Choroid plexus epithelial cell (primary cell): Measurements from ENCODE around the gene SMIM41.
A peak's percentile ranks its signal among the peaks of the same experiment; 100 is the strongest.

ENCODE experiments used
- DNase-seq: peaks from one replicate; pipeline ENCODE4 v3.0.0-alpha.2; 2010; ENCODE audit warnings: low read depth
- H3K4me3 ChIP-seq: 2 replicates; pipeline ENCODE4 v1.5.1; 2011; ENCODE audit warnings: low read depth, mild to moderate bottlenecking, control low read depth, low read length, moderate library complexity
- CTCF ChIP-seq: conservative IDR thresholded peaks from 2 replicates; pipeline ENCODE4 v1.5.1; 2011; ENCODE audit warnings: low read depth, mild to moderate bottlenecking, control low read depth, inconsistent platforms, low read length, moderate library complexity

The SMIM41 gene

GRCh38 chr12:52036587-52037171 is 42.8 kb upstream of the SMIM41 start:
- peak; percentile 72 for DNase-seq
- peak overlapping the region; percentile 41 for H3K4me3 ChIP-seq
- TF ChIP-seq CTCF = no peak

GRCh38 chr12:52037248-52037861 is 42.1 kb upstream of the SMIM41 start:
- peak; percentile 62 for DNase-seq

GRCh38 chr12:52038447-52038846 is 41.1 kb upstream of the SMIM41 start:
- DNase-seq = peak; percentile 29
- no peak overlapping the region for H3K4me3 ChIP-seq
- no peak for TF ChIP-seq CTCF

More at GRCh38 chr12:52037248-52037861, 42.1 kb upstream of the SMIM41 start:
- peak overlapping the region; percentile 60 for H3K4me3 ChIP-seq
- TF ChIP-seq CTCF = peak; percentile 22

- no peak overlapping the region for H3K4me3 ChIP-seq
- TF ChIP-seq CTCF = no peak
- DNase-seq = no peak
These were observed 38.5 kb upstream of the SMIM41 start for GRCh38 chr12:52041035-52041434.

GRCh38 chr12:52041695-52042123 is 37.8 kb upstream of the SMIM41 start:
- peak; percentile 53 for DNase-seq
- H3K4me3 ChIP-seq = no peak overlapping the region
- TF ChIP-seq CTCF = no peak

GRCh38 chr12:52042706-52043385 is 36.7 kb upstream of the SMIM41 start:
- H3K4me3 ChIP-seq = no peak overlapping the region
- no peak for DNase-seq
- TF ChIP-seq CTCF = no peak
